Colon (tissue), 2 donors: ENCODE measurements around the gene ZCCHC13.
"Not testable (repeated sequence)": the region's sequence is repeated elsewhere in the genome, so short reads cannot be mapped to it uniquely, and the experiment has no call there.

Source experiments
- FAIRE-seq: peaks from 2 replicates; lab custom pipeline; 2012; peaks lifted over from hg19 to GRCh38; lab: Jason Lieb, UNC
- donor health status: control.
- donor health status: control.

The ZCCHC13 gene

GRCh38 chrX:74304016-74304415 is at the start of gene ZCCHC13:
TSS of gene ZCCHC13 (plus strand) at chrX:74304180. CDS start at chrX:74304267, 87 bp downstream.
- FAIRE-seq: no peak

GRCh38 chrX:74258111-74258510 is 45.9 kb upstream of the ZCCHC13 start:
- FAIRE-seq: not testable (repeated sequence)

GRCh38 chrX:74259885-74260491 is 44.0 kb upstream of the ZCCHC13 start:
- no peak for FAIRE-seq

GRCh38 chrX:74262452-74263209 is 41.3 kb upstream of the ZCCHC13 start:
- FAIRE-seq: no peak

- FAIRE-seq: no peak
Observed at GRCh38 chrX:74270393-74270792, 33.6 kb upstream of the ZCCHC13 start.

GRCh38 chrX:74272230-74272629 is 31.8 kb upstream of the ZCCHC13 start:
- no peak for FAIRE-seq

GRCh38 chrX:74274516-74274915 is 29.5 kb upstream of the ZCCHC13 start:
- FAIRE-seq: no peak

GRCh38 chrX:74277320-74277719 is 26.7 kb upstream of the ZCCHC13 start:
- FAIRE-seq: no peak

GRCh38 chrX:74277846-74278245 is 26.1 kb upstream of the ZCCHC13 start:
- no peak for FAIRE-seq

GRCh38 chrX:74280759-74281158 is 23.2 kb upstream of the ZCCHC13 start:
- no peak for FAIRE-seq

- FAIRE-seq: no peak
Observed at GRCh38 chrX:74284391-74284952, 19.5 kb upstream of the ZCCHC13 start.

- no peak for FAIRE-seq
Observed at GRCh38 chrX:74286950-74287740, 16.8 kb upstream of the ZCCHC13 start.

GRCh38 chrX:74291577-74291963 is 12.4 kb upstream of the ZCCHC13 start:
- FAIRE-seq: no peak

- no peak for FAIRE-seq
Observed at GRCh38 chrX:74291964-74292807, 11.8 kb upstream of the ZCCHC13 start.

- FAIRE-seq: no peak
Observed at GRCh38 chrX:74292808-74293123, 11.2 kb upstream of the ZCCHC13 start.

- no peak for FAIRE-seq
Observed at GRCh38 chrX:74293343-74293946, 10.5 kb upstream of the ZCCHC13 start.

- FAIRE-seq: no peak
Observed at GRCh38 chrX:74295101-74295500, 8.9 kb upstream of the ZCCHC13 start.

GRCh38 chrX:74297766-74298165 is 6.2 kb upstream of the ZCCHC13 start:
- no peak for FAIRE-seq

- peak; percentile 55 for FAIRE-seq
Observed at GRCh38 chrX:74300869-74301268, 3.1 kb upstream of the ZCCHC13 start.

GRCh38 chrX:74318672-74319071 is 14.7 kb downstream of the ZCCHC13 start:
- no peak for FAIRE-seq

GRCh38 chrX:74319321-74319720 is 15.3 kb downstream of the ZCCHC13 start:
- not testable (repeated sequence) for FAIRE-seq
